ENCODE measurements around the gene HMCN2.

Gene HMCN2

DNA sequence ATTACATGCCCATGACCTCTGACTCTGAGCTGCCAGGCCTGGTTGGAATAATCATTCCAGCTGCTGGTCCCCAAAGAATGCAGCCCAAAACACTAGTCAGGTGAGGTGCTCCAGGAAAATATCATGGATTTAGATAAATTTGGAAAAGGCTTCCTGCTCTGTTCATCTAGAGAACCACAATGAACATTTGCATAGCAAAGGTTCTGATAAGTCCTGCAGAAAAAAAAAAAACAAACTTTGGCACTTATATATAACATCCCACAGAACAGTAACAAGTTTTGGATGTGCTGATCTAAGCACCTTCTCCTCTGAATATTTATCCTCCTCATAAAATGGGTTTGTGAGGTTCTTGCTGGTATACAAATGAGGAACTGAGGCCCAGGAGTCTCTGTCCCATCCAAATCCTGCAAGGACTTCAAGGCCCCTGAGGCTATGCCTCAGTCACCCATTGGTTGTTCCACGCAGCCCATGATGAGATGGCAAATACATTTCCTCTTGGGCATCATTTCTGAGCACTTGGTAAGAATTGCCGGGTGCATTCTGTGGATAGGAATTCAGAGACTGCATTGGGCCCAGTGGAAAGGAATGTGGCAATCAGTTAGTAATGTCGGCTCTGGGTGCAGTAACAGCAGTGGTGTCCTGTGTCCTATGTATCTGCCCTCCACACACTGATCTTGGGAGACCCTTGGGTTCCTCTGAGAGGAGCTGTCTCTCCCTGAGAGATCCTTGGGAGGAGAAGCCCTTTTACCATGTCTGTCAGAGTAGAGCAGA lies 105.8 kb downstream of the HMCN2 start:
- no peak for TF ChIP-seq EZH2phosphoT487 (IDR thresholded peaks at IDR 0.05; ENCODE audit: borderline replicate concordance)
- TF ChIP-seq, protein P1, sequence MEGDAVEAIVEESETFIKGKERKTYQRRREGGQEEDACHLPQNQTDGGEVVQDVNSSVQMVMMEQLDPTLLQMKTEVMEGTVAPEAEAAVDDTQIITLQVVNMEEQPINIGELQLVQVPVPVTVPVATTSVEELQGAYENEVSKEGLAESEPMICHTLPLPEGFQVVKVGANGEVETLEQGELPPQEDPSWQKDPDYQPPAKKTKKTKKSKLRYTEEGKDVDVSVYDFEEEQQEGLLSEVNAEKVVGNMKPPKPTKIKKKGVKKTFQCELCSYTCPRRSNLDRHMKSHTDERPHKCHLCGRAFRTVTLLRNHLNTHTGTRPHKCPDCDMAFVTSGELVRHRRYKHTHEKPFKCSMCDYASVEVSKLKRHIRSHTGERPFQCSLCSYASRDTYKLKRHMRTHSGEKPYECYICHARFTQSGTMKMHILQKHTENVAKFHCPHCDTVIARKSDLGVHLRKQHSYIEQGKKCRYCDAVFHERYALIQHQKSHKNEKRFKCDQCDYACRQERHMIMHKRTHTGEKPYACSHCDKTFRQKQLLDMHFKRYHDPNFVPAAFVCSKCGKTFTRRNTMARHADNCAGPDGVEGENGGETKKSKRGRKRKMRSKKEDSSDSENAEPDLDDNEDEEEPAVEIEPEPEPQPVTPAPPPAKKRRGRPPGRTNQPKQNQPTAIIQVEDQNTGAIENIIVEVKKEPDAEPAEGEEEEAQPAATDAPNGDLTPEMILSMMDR (conservative IDR thresholded peaks at IDR 0.05; ENCODE audit: low read length), result no peak
- H4K20me1 ChIP-seq (ENCODE audit: insufficient read depth, low read length, poor library complexity, severe bottlenecking), result no peaks in the 10 kb centered on the region
- H3K9me2 ChIP-seq (replicated peaks; ENCODE audit: low read depth, low read length), result no peaks in the 10 kb centered on the region
- H3K9me3 ChIP-seq (ENCODE audit: insufficient read depth, low read depth, low read length), result no peaks in the 10 kb centered on the region
- no peaks in the 10 kb centered on the region for H3K27me3 ChIP-seq (ENCODE audit: insufficient read depth, low read length, poor library complexity, severe bottlenecking)
- no peaks in the 10 kb centered on the region for H3K4me1 ChIP-seq (ENCODE audit: insufficient read depth, low read length, poor library complexity, severe bottlenecking)
- H3K36me3 ChIP-seq (ENCODE audit: insufficient read depth, low read length), result no peaks in the 10 kb centered on the region
- H3K79me2 ChIP-seq (ENCODE audit: insufficient read depth, low read length), result no peaks in the 10 kb centered on the region
- no peak overlapping the region for H2AFZ ChIP-seq (ENCODE audit: low read length)
- no peak overlapping the region for H3K9ac ChIP-seq (ENCODE audit: low read depth, low read length, poor library complexity, severe bottlenecking)
- H3F3A ChIP-seq (ENCODE audit: low read depth), result no peaks in the 10 kb centered on the region
- no peak overlapping the region for H3K4me2 ChIP-seq (ENCODE audit: low read depth, low read length, poor library complexity, severe bottlenecking)
- no peak overlapping the region for H3K4me3 ChIP-seq (ENCODE audit: low read length, poor library complexity, severe bottlenecking)

DNA sequence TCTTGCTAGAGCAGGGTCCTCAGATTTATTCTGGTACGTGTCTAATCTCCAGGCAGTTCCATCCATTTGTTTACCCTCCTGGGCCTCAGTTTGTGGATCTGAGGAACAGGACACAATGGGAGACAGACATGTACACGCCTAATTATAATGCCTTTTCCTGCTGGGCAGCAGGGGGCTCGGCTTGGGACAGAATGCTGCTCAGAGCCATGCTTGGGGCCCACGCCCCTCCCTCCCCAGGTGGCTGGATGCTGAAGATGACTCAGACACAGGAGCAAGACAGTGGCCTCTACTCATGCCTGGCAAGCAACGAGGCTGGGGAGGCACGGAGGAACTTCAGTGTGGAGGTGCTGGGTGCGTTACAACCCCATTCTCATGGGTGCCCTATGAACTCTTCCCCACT lies 106.5 kb downstream of the HMCN2 start:
- H3K9ac ChIP-seq (ENCODE audit: low read depth, low read length, poor library complexity, severe bottlenecking), result no peak overlapping the region
- no peaks in the 10 kb centered on the region for H3F3A ChIP-seq (ENCODE audit: low read depth)
- no peaks in the 10 kb centered on the region for H3K9me3 ChIP-seq (ENCODE audit: insufficient read depth, low read depth, low read length)
- no peak overlapping the region for H2AFZ ChIP-seq (ENCODE audit: low read length)
- H3K79me2 ChIP-seq (ENCODE audit: insufficient read depth, low read length), result no peaks in the 10 kb centered on the region
- H4K20me1 ChIP-seq (ENCODE audit: insufficient read depth, low read length, poor library complexity, severe bottlenecking), result no peaks in the 10 kb centered on the region
- H3K4me3 ChIP-seq (ENCODE audit: low read length, poor library complexity, severe bottlenecking), result no peak overlapping the region
- no peak for TF ChIP-seq EZH2phosphoT487 (IDR thresholded peaks at IDR 0.05; ENCODE audit: borderline replicate concordance)
- TF ChIP-seq, protein P1 (conservative IDR thresholded peaks at IDR 0.05; ENCODE audit: low read length), result no peak
- H3K4me2 ChIP-seq (ENCODE audit: low read depth, low read length, poor library complexity, severe bottlenecking), result no peak overlapping the region
- no peaks in the 10 kb centered on the region for H3K4me1 ChIP-seq (ENCODE audit: insufficient read depth, low read length, poor library complexity, severe bottlenecking)
- H3K9me2 ChIP-seq (replicated peaks; ENCODE audit: low read depth, low read length), result no peaks in the 10 kb centered on the region
- no peaks in the 10 kb centered on the region for H3K27me3 ChIP-seq (ENCODE audit: insufficient read depth, low read length, poor library complexity, severe bottlenecking)
- no peaks in the 10 kb centered on the region for H3K36me3 ChIP-seq (ENCODE audit: insufficient read depth, low read length)

DNA sequence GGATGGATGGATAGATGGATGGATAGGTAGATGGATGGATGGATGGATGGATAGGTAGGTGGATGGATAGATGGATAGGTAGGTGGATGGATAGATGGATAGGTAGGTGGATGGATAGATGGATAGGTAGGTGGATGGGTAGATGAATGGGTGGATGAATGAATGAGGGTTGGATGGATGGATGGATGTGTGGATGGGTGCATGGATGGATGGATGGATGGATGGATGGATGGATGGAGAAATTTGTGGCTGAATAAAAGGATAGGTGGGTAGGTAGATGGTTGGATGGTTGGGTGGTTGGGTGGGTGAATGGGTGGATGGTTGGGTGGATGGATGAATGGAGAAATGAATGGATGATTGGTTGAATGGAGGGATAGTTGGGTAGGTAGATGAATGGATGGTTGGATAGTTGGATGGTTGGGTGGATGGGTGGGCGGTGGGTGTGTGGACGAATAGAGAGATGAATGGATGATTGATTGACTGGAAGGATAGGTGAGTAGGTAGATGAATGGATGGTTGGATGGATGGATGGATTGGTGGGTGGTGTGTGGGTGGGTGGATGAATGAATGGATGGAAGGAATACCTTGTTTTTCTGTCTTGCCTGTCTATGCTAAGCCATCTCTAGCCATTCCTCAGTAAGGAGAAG lies 108.2 kb downstream of the HMCN2 start:
- H3K36me3 ChIP-seq (ENCODE audit: insufficient read depth, low read length), result no peaks in the 10 kb centered on the region
- no peaks in the 10 kb centered on the region for H4K20me1 ChIP-seq (ENCODE audit: insufficient read depth, low read length, poor library complexity, severe bottlenecking)
- no peaks in the 10 kb centered on the region for H3K4me1 ChIP-seq (ENCODE audit: insufficient read depth, low read length, poor library complexity, severe bottlenecking)
- no peak for TF ChIP-seq EZH2phosphoT487 (IDR thresholded peaks at IDR 0.05; ENCODE audit: borderline replicate concordance)
- TF ChIP-seq, protein P1 (conservative IDR thresholded peaks at IDR 0.05; ENCODE audit: low read length), result no peak
- H3K9me3 ChIP-seq (ENCODE audit: insufficient read depth, low read depth, low read length), result no peaks in the 10 kb centered on the region
- no peak overlapping the region for H3K4me2 ChIP-seq (ENCODE audit: low read depth, low read length, poor library complexity, severe bottlenecking)
- H3K9me2 ChIP-seq (replicated peaks; ENCODE audit: low read depth, low read length), result no peaks in the 10 kb centered on the region
- H3K27me3 ChIP-seq (ENCODE audit: insufficient read depth, low read length, poor library complexity, severe bottlenecking), result no peaks in the 10 kb centered on the region
- no peak overlapping the region for H2AFZ ChIP-seq (ENCODE audit: low read length)
- H3F3A ChIP-seq (ENCODE audit: low read depth), result no peaks in the 10 kb centered on the region
- no peak overlapping the region for H3K4me3 ChIP-seq (ENCODE audit: low read length, poor library complexity, severe bottlenecking)
- no peak overlapping the region for H3K9ac ChIP-seq (ENCODE audit: low read depth, low read length, poor library complexity, severe bottlenecking)
- no peaks in the 10 kb centered on the region for H3K79me2 ChIP-seq (ENCODE audit: insufficient read depth, low read length)
